GM15510 (cell line): ENCODE results near the gene KCNAB3.

ENCODE experiments used
- POLR2A ChIP-seq: IDR thresholded peaks from 3 replicates; pipeline ENCODE4 v1.6.1; 2011; ENCODE audit warnings: borderline replicate concordance; ENCODE audit not compliant: insufficient read length; ENCODE audit errors: extremely low read depth

The KCNAB3 gene

DNA sequence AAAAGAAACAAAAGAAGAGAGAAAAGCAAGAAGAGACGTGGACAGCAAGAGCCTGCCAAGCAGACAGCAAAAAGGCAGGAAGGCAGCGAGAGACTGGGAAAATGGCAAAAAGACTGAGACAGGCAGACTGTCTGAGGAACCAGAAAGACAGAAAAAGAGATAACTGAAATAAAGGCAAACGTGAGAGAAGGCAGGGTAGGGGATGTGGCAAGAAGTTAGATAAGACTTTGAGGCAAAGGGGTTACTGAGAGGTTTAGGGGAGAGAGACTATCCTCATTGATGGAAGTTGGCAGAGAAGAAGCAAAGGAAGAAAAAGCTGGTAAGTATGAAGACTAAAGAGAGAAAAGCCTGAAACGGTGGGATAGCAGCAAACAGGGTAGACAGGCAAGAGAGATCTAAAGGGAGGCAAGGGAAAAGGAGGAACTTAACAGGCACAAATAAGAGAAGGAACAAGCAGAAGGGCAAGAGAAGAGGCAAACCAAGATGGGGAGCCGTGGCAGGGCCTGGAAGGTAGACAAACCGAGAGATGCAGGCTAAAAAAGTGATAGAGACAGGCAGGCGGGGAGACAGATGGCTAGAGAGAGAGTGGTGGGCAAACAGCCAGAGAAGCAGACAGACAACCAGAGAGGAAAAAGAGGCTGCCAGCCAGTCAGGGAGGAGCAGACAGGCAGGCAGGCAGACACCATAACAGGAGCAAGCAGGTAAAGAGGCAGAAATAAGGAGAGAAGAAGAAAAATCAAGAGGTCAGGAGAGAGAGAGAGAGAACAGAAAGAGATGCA is 48.2 kb downstream of the KCNAB3 start:
- TF ChIP-seq POLR2A, result no peak

DNA sequence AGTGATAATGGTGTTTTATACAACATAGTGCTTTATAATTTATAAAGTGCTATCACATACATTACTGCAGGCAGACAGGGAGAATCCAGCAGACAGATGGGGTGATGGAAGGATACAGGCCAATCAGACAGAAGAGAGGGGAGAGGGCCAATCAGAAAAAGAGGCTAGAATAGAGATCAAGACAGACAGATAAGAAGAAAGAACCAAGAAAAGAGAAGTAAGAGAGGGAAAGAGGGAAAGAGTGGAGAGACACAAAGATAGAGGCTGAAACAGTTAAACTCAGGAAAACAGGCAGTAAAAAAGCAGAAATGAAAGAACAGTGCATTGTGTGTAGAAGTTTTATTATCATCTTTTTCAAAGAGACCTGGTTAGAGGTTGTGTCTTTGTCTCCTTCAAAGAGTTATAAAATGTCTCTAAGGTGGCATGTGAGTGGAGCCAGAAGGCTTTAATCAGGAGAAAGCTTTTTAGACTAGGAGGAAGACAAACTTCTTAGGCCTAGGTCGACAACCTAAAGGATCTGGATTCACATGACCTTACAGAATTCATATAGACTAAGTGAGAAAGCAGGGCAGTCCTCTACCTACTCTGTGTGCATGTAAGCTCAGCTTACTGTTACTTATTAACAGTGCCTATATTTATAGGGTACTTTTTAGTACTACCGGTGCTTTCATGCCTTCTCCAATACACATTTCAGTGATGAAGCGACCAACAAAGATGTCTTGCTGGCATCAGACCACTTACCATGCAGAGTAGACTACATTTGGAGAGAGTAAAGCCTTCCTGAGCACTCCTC is 49.4 kb downstream of the KCNAB3 start:
- TF ChIP-seq POLR2A, result no peak

DNA sequence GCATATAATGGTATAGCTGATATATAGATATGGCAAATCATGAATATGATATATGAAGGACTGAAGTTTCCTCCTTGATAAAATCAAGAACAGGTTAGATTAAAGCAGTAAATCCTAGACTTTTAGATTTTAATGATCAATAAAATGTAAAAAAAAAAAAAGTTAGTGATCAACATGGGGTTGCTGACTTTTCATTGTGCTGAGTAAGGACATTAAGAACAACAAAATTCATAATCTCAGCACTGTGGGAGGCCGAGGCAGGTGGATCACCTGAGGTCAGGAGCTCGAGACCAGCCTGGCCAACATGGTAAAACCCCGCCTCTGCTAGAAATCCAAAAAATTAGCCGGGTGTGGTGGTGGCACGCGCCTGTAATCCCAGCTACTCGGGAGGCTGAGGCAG is 51.4 kb downstream of the KCNAB3 start:
- no peak for TF ChIP-seq POLR2A

DNA sequence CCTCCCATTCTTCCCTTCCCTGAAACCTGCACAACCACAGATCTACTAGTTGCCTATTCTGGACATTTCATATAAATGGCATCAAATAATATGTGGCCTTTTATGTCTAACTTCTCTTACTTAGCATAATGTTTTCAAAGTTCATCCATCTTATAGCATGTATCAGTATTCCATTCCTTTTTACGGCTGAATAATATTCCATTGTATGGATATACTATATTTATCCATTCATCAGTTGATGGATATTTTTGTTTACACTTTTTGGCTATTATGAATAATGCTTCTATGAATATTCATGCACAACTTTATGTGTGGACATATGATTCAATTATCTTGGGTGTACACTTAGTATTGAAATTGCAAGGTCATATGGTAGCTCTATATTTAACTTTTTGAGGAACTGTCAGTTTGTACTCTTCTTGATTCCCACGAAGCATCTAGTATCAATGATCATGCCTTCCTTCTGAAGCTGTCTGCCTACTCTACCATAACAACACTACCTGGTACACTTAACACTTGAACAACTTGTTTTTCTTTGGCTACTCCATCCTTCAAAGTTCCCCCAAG is 53.8 kb downstream of the KCNAB3 start:
- no peak for TF ChIP-seq POLR2A

DNA sequence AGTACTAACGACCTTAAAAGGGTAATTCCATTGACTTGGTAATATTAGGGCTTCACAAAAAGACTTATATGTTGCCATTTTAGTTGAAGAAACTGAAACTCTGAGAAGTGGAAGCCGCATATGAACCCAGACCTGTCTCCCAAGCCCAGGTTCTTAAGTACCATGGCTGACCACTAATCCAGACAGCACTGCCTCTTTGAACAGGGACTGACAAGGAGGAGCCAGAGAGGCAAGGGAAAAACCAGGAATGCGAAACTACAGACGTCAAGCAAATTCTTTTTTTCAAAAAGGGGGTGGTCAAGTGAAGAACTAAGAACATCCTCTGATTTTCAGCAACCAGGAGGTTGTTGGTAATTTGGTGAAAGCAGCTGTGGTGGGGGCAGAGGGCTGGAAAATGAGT is 56.6 kb downstream of the KCNAB3 start:
- TF ChIP-seq POLR2A, result no peak
